ENCODE measurements around the gene CDH23. TPM values are rescaled to one million over a fixed set of nuclear protein-coding genes. Genes with fewer than 3 reads are reported as not detected.

The CDH23 gene
- total and polyA plus RNA-seq, 8 donors, result 1.8 to 22.8 (median 3.0) TPM

DNA sequence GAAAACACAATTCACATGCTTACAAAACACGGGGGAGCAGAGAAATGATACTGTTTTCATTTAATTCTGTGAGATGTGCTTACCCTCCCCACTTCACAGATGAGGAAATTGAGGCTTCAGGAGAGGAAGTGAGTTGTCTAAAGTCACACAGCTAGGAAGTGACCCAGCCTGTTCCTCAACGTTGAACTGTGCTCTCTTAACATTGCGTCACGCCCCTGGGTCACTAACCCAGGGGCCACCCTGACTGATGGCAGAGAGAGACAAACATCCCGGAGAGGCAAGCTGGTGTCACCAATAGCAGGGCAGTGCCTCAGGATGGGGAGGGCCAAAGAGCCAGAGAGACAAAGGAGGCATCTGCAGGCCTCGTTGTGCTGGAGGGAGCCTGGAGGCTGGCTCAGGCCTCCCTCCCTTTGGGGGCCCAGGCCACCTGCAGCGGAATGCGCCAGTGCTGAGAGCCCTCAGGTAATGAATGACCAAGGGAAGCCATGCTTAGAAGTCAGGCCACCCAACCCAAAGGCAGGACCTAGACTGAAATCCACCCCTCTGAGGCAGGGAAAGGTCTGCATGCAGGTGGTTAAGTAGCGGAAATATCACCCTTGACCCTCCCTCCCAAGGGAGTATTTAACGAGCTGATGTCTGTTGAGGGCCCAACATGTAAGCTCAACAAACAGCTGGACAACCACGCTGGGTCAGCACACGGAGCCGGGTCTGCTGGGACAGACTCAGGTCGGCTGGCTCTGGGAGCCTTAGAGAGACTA is 241.5 kb downstream of the CDH23 start:
- peak overlapping the region in 1 of 2 donors; percentile 11 for H3K4me3 ChIP-seq
- TF ChIP-seq, protein P1, sequence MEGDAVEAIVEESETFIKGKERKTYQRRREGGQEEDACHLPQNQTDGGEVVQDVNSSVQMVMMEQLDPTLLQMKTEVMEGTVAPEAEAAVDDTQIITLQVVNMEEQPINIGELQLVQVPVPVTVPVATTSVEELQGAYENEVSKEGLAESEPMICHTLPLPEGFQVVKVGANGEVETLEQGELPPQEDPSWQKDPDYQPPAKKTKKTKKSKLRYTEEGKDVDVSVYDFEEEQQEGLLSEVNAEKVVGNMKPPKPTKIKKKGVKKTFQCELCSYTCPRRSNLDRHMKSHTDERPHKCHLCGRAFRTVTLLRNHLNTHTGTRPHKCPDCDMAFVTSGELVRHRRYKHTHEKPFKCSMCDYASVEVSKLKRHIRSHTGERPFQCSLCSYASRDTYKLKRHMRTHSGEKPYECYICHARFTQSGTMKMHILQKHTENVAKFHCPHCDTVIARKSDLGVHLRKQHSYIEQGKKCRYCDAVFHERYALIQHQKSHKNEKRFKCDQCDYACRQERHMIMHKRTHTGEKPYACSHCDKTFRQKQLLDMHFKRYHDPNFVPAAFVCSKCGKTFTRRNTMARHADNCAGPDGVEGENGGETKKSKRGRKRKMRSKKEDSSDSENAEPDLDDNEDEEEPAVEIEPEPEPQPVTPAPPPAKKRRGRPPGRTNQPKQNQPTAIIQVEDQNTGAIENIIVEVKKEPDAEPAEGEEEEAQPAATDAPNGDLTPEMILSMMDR (IDR thresholded peaks at IDR 0.05), result no peak
- DNase-seq, result peak in 2 of 4 donors; percentile 84 to 89
- intact Hi-C loops (cut with DNase I), result no loop called here
- peaks cover 0 to 54% of the 10 kb centered on the region in 2 donors for H3K4me1 ChIP-seq
- ATAC-seq, result peak; percentile 76
- no peaks in the 10 kb centered on the region for H3K36me3 ChIP-seq
- no peaks in the 10 kb centered on the region for H3K27me3 ChIP-seq
- H3K9me3 ChIP-seq, result no peaks in the 10 kb centered on the region
- peak overlapping the region in 1 of 2 donors; percentile 92 for H3K27ac ChIP-seq

DNA sequence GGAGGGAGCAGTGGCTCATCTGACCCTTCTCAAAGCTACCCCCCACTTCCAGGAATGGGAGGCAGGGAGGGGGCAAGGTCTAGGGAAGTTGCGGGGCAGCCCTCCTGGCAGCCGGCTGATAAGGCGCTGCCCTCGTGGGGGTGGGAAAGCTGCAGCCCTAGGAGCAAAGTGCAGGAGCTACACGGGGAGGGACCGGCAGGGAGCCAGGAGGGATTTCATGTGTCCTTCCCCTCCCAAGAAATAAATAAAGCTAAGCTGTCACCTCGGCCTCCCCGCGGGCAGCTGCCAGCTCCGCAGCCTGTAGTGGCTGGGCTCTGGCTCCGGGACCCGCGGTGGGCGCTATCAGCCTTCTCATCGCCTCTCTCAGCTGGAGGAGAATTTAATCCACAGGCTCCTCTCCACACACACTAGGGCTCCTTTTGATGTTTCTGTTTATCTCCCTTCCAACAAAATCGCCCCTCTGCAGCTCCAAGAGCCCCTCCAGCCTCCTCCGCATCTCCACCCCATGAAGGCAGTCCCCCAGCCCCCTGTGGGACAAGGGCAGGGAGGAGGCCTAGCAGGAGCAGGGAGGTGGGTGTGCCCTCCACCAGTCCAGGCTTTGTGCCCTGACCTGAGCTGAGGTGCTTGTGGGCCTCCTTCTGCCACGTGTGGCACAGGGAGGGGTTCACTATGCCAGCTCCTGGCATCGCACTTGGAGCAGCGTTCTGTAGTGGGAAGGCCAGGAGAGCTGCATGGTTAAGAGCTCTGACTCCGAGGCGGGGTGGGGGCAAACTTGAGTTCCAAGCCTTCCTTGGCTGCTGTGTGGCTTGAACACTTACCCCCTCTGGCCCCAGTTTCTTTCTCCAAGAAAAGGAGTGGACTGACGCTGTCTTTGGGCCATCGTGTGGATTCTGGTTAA is 242.4 kb downstream of the CDH23 start:
- ATAC-seq, result peak; percentile 8
- H3K36me3 ChIP-seq, result no peaks in the 10 kb centered on the region
- peaks cover 0 to 54% of the 10 kb centered on the region in 2 donors for H3K4me1 ChIP-seq
- intact Hi-C loops (cut with DNase I), result no loop called here
- DNase-seq, result peak in 1 of 4 donors; percentile 67
- TF ChIP-seq, protein P1 (IDR thresholded peaks at IDR 0.05), result no peak
- peak overlapping the region in 1 of 2 donors; percentile 11 for H3K4me3 ChIP-seq
- peak overlapping the region in 1 of 2 donors; percentile 92 for H3K27ac ChIP-seq
- H3K9me3 ChIP-seq, result no peaks in the 10 kb centered on the region
- H3K27me3 ChIP-seq, result no peaks in the 10 kb centered on the region

DNA sequence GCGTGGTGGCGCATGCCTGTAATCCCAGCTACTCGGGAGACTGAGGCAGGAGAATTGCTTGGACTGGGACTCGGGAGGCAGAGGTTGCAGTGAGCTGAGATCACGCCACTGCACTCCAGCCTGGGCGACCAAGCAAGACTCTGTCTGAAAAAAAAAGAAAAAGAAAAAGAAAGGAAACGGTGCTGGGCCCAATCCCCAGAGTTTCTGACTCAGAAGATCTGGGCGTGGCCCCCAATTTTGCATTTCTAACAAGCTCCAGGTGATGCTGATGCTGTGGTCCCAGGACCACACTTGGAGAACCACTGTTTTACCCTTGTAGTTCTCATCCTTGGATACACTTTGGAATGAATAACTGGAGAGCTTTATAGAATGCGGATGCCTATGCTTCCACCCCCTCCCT is 243.9 kb downstream of the CDH23 start:
- ATAC-seq, result no peak

DNA sequence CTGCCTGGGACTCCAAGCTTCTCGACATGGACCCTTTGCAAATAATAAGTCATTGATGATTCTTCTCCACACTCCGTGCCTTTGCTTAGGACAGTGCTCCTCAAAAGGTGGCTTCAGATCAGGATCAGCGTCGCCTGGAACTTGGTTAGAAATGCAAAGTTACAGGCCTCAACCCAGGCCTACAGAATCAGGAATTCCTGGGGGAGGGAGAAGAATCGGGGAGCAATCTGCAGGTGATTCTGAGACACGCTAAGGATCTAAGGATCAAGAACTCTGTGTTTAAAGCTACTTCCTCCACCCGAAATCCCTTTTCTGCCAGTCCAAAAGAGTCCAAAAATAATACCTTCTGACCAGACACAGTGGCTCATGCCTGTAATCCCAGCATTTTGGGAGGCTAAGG is 244.7 kb downstream of the CDH23 start:
- no peak for ATAC-seq
- DNase-seq, result no peak

More for the DNA sequence above, 243.9 kb downstream of the CDH23 start:
- Histone ChIP-seq H3K36me3 (no peaks in the 10 kb centered on the region), H3K4me3 (no peak overlapping the region), H3K27me3 (no peaks in the 10 kb centered on the region), H3K4me1 (peaks cover 0 to 47% of the 10 kb centered on the region in 2 donors), H3K27ac (no peak overlapping the region), H3K9me3 (no peaks in the 10 kb centered on the region)
- intact Hi-C loops (cut with DNase I), result no loop called here
- TF ChIP-seq, protein P1 (IDR thresholded peaks at IDR 0.05), result no peak
- DNase-seq, result no peak

More for the DNA sequence above, 244.7 kb downstream of the CDH23 start:
- Histone ChIP-seq H3K4me3 (no peak overlapping the region), H3K27me3 (no peaks in the 10 kb centered on the region), H3K27ac (no peak overlapping the region), H3K4me1 (peaks cover 0 to 39% of the 10 kb centered on the region in 2 donors), H3K36me3 (no peaks in the 10 kb centered on the region), H3K9me3 (no peaks in the 10 kb centered on the region)
- TF ChIP-seq, protein P1 (IDR thresholded peaks at IDR 0.05), result no peak
- intact Hi-C loops (cut with DNase I), result no loop called here
